ENCODE measurements around the gene ZBTB12. TPM values are rescaled to one million over a fixed set of nuclear protein-coding genes. Genes with fewer than 3 reads are reported as not detected.

The ZBTB12 gene
- total and polyA plus RNA-seq, 10 of the 15 experiments (the other 5 are each of a cell fraction or from before 2014, with no cell fraction given), result 0.81 to 4.5 (median 1.7) TPM; not detected in 4

DNA sequence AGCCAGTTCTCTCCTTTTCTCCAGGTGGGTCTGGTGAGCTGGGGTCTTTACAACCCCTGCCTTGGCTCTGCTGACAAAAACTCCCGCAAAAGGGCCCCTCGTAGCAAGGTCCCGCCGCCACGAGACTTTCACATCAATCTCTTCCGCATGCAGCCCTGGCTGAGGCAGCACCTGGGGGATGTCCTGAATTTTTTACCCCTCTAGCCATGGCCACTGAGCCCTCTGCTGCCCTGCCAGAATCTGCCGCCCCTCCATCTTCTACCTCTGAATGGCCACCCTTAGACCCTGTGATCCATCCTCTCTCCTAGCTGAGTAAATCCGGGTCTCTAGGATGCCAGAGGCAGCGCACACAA lies 43.2 kb upstream of the ZBTB12 start (continued):
- TF ChIP-seq, protein P1, sequence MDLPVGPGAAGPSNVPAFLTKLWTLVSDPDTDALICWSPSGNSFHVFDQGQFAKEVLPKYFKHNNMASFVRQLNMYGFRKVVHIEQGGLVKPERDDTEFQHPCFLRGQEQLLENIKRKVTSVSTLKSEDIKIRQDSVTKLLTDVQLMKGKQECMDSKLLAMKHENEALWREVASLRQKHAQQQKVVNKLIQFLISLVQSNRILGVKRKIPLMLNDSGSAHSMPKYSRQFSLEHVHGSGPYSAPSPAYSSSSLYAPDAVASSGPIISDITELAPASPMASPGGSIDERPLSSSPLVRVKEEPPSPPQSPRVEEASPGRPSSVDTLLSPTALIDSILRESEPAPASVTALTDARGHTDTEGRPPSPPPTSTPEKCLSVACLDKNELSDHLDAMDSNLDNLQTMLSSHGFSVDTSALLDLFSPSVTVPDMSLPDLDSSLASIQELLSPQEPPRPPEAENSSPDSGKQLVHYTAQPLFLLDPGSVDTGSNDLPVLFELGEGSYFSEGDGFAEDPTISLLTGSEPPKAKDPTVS (IDR thresholded peaks at IDR 0.05; ENCODE audit: low read depth, low read length), result no peak

DNA sequence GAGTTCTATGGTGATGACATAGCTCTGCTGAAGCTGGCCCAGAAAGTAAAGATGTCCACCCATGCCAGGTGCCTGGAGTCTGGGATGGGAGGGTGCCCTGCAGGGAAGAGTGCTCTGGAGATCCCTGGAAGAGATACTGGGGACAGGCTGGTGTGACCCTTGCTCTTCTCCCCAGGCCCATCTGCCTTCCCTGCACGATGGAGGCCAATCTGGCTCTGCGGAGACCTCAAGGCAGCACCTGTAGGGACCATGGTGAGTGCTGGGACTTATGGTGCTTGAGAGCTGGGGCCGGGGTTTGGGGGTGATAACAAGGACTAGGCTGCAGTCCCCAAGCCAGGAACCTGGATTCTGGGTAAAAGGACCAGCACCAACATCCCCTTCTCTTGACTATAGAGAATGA lies 41.9 kb upstream of the ZBTB12 start:
- intact Hi-C loops (cut with micrococcal nuclease; ENCODE audit: unreplicated experiment) (no loop called here), in situ Hi-C loops (cut with MboI) (no loop called here)
- peaks cover 0 to 3% of the 10 kb centered on the region in 2 experiments; a peak in 3 of 4 replicates for H3K27me3 ChIP-seq (replicated peaks in 1 of 2; ENCODE audit: control insufficient read depth in 2 of 2, insufficient read depth in 2 of 2, low read length in 1 of 2)
- no peak for FAIRE-seq
- H3K36me3 ChIP-seq (ENCODE audit: control insufficient read depth in 2 of 2, insufficient read depth in 2 of 2, low read length in 1 of 2), result no peaks in the 10 kb centered on the region
- ATAC-seq, result no peak
- H3K79me2 ChIP-seq (ENCODE audit: control insufficient read depth, insufficient read depth, low read length), result no peaks in the 10 kb centered on the region
- no peaks in the 10 kb centered on the region for H3K9me3 ChIP-seq (replicated peaks; ENCODE audit: control insufficient read depth, insufficient read depth, low read length)
- no peaks in the 10 kb centered on the region for H4K20me1 ChIP-seq (ENCODE audit: control insufficient read depth, insufficient read depth)
- H3K27ac ChIP-seq (ENCODE audit: control insufficient read depth, insufficient read depth), result no peak overlapping the region
- no TSS peak for BruUV-seq (replicated peaks)
- H3K4me2 ChIP-seq (ENCODE audit: control insufficient read depth, insufficient read depth), result no peak overlapping the region
- peaks cover 3% of the 10 kb centered on the region; the same call in 1 of the 2 replicates for H3K4me1 ChIP-seq (ENCODE audit: control insufficient read depth, insufficient read depth, low read length)
- POLR2A ChIA-PET, result interaction anchor here (0.5 kb wide), 1 partner anchor 171 kb away, joined by 5 read pairs; no protein-coding TSS in a partner anchor
- TF ChIP-seq FOXK2 (IDR thresholded peaks at IDR 0.05), result no peak
- TF ChIP-seq SP1 (IDR thresholded peaks at IDR 0.05; ENCODE audit: low read depth, low read length), result no peak
- no peak for TF ChIP-seq MYB (IDR thresholded peaks at IDR 0.05; ENCODE audit: borderline replicate concordance, low read depth, low read length)
- TF ChIP-seq, protein P2, sequence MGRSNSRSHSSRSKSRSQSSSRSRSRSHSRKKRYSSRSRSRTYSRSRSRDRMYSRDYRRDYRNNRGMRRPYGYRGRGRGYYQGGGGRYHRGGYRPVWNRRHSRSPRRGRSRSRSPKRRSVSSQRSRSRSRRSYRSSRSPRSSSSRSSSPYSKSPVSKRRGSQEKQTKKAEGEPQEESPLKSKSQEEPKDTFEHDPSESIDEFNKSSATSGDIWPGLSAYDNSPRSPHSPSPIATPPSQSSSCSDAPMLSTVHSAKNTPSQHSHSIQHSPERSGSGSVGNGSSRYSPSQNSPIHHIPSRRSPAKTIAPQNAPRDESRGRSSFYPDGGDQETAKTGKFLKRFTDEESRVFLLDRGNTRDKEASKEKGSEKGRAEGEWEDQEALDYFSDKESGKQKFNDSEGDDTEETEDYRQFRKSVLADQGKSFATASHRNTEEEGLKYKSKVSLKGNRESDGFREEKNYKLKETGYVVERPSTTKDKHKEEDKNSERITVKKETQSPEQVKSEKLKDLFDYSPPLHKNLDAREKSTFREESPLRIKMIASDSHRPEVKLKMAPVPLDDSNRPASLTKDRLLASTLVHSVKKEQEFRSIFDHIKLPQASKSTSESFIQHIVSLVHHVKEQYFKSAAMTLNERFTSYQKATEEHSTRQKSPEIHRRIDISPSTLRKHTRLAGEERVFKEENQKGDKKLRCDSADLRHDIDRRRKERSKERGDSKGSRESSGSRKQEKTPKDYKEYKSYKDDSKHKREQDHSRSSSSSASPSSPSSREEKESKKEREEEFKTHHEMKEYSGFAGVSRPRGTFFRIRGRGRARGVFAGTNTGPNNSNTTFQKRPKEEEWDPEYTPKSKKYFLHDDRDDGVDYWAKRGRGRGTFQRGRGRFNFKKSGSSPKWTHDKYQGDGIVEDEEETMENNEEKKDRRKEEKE (IDR thresholded peaks at IDR 0.05), result no peak
- TF ChIP-seq CREM (IDR thresholded peaks at IDR 0.05; ENCODE audit: low read depth), result no peak
- CTCF ChIA-PET, result no interaction called here
- SMC1A ChIA-PET (ENCODE audit: uncharacterized antibody, unreplicated experiment), result interaction anchor here (1.5 kb wide), 1 partner anchor 28 kb away, joined by 3 read pairs; the partner anchor contains the start of gene DXO
- no peak overlapping the region for H2AFZ ChIP-seq (ENCODE audit: control insufficient read depth, low read depth, low read length)
- 33% methylated on average over 3 of the region's 3 CpGs for WGBS (ENCODE audit: insufficient coverage, insufficient replicate concordance, low lambda C conversion rate, missing lambda C conversion rate)
- RAD21 ChIA-PET (ENCODE audit: unreplicated experiment), result no interaction called here
- H3K4me3 ChIP-seq, result no peak overlapping the region
- no peak overlapping the region for H3K9ac ChIP-seq (ENCODE audit: control insufficient read depth, insufficient read depth, low read length)
- DNase-seq (ENCODE audit: low read depth, low spot score), result no peak

All from GM12878 (cell line).